Peyer's patch (tissue), 4 donors: ENCODE data around the gene IBSP. TPM values are rescaled to one million over a fixed set of nuclear protein-coding genes. Genes with fewer than 3 reads are reported as not detected.

Experiments
- DNase-seq, 3 donors: peaks; one replicate each; pipeline ENCODE4 v3.0.0-alpha.2; 2017 to 2019
- H3K27ac ChIP-seq, 4 donors: fragments of 200-600 bp; sonication (generic); one replicate each; pipeline ENCODE4 v1.5.1; 2016 to 2019
- H3K27me3 ChIP-seq, 2 donors: fragments of 200-600 bp; sonication (generic); one replicate each; pipeline ENCODE4 v1.5.1; 2019
- H3K36me3 ChIP-seq, 3 donors: fragments of 200-600 bp; sonication (generic); one replicate each; pipeline ENCODE4 v1.5.1; 2016 to 2019
- H3K4me1 ChIP-seq, 4 donors: fragments of 200-600 bp; sonication (generic); one replicate each; pipeline ENCODE4 v1.5.1; 2016 to 2019
- H3K4me3 ChIP-seq, 4 donors: fragments of 200-600 bp; sonication (generic); 1 replicate in 3 of 4; 2 replicates in 1 of 4; pipeline ENCODE4 v1.5.1; 2016 to 2019; ENCODE audit warnings: mild to moderate bottlenecking in 1 of 4
- H3K9me3 ChIP-seq, 4 donors: fragments of 200-600 bp; sonication (generic); one replicate each; pipeline ENCODE4 v1.5.1; 2016 to 2019; ENCODE audit warnings: mild to moderate bottlenecking in 1 of 4
- POLR2A ChIP-seq, 2 donors: fragments of 450-650 bp; IDR thresholded peaks; one replicate each; pipeline ENCODE4 v1.5.1; 2017; ENCODE audit warnings: antibody characterized with exemption in 2 of 2, mild to moderate bottlenecking in 2 of 2, moderate library complexity in 2 of 2
- total RNA-seq, 4 donors: library from RNA; depleted of rRNA; stranded (reverse); fragments of >200 nt; gene quantifications; one replicate each; pipeline ENCODE4 v1.1.0, GENCODE V29; 2016
- TF ChIP-seq, protein P1 (sequence below), 6 experiments: fragments of 450-650 bp in 4 of 6; fragments of 200-600 bp in 2 of 6; sonication (generic) in 1 of 6; IDR thresholded peaks; one replicate each; pipeline ENCODE4 v1.5.1; 2017 to 2019; ENCODE audit warnings: antibody characterized with exemption in 6 of 6, mild to moderate bottlenecking in 3 of 6, moderate library complexity in 1 of 6

Gene IBSP, protein sequence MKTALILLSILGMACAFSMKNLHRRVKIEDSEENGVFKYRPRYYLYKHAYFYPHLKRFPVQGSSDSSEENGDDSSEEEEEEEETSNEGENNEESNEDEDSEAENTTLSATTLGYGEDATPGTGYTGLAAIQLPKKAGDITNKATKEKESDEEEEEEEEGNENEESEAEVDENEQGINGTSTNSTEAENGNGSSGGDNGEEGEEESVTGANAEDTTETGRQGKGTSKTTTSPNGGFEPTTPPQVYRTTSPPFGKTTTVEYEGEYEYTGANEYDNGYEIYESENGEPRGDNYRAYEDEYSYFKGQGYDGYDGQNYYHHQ
- total RNA-seq, result not detected

DNA sequence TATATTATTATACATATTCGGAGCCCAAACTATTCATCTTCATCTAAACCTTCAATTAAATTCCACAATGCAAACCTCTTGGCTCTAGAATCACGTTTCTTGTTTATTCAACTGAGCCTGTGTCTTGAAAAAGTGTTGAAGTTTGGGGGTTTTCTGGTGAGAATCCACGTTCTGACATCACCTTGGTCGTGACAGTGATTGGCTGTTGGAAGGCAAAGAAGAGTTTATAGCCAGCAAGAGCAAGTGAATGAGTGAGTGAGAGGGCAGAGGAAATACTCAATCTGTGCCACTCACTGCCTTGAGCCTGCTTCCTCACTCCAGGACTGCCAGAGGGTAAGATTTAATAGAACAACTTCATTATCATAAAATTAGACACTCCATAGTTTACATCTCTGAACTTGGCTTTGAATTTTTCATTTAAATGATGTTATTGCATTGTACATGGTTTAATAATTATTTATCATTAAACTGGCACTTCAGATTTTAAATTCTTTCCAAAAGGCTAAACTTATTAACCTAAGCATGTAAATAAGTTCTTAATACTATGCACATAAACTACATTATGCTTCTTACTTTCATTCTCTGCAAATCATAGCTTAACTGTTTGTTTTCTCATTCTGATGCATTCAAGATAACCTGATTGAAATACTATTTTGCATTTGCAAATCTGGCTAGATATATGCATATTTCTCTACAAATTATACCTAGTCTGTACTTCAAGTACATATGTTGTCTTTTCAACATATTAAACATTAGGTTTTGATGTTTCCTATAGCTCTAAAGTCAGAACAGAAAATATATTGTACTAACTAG, at the start of gene IBSP:
TSS of gene IBSP (plus strand) at position 254 of the 813 bp plus-strand sequence. CDS start 2,808 bp downstream, outside the sequence.
- no peak within 1 kb of the TSS for H3K27ac ChIP-seq
- TF ChIP-seq, protein P1, sequence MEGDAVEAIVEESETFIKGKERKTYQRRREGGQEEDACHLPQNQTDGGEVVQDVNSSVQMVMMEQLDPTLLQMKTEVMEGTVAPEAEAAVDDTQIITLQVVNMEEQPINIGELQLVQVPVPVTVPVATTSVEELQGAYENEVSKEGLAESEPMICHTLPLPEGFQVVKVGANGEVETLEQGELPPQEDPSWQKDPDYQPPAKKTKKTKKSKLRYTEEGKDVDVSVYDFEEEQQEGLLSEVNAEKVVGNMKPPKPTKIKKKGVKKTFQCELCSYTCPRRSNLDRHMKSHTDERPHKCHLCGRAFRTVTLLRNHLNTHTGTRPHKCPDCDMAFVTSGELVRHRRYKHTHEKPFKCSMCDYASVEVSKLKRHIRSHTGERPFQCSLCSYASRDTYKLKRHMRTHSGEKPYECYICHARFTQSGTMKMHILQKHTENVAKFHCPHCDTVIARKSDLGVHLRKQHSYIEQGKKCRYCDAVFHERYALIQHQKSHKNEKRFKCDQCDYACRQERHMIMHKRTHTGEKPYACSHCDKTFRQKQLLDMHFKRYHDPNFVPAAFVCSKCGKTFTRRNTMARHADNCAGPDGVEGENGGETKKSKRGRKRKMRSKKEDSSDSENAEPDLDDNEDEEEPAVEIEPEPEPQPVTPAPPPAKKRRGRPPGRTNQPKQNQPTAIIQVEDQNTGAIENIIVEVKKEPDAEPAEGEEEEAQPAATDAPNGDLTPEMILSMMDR (IDR thresholded peaks at IDR 0.05), result no peak
- TF ChIP-seq POLR2A (IDR thresholded peaks at IDR 0.05), result no peak
- no peak for DNase-seq
- H3K36me3 ChIP-seq, result no peaks in the 10 kb centered on the region
- no peaks in the 10 kb centered on the region for H3K9me3 ChIP-seq
- H3K27me3 ChIP-seq, result no peaks in the 10 kb centered on the region
- H3K4me3 ChIP-seq, result no peak within 1 kb of the TSS
- no peaks in the 10 kb centered on the region for H3K4me1 ChIP-seq

DNA sequence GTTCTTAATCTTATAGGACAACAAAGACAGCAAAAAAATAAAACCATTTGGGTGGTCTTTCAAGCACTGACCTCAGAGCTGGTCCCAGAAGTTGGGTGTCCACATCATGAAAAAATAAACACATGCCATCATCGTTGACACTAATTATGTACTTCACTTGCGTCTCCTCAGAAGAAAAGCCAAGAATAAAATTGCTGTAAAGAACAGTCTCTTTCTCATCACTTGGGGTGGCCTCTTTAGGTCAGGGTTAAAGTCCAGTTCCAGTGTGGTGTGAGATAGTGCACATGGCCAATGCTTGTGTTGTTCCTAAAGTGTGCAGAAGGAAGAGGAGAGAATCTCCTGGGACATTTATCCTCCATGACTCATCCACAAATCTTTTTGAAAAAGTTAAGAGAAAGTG, 49.5 kb upstream of the IBSP start:
- H3K27me3 ChIP-seq, result no peaks in the 10 kb centered on the region
- no peaks in the 10 kb centered on the region for H3K4me1 ChIP-seq
- H3K9me3 ChIP-seq, result peaks cover 0 to 5% (median 2%) of the 10 kb centered on the region in 4 donors
- no peak for DNase-seq
- TF ChIP-seq, protein P1 (IDR thresholded peaks at IDR 0.05), result no peak
- TF ChIP-seq POLR2A (IDR thresholded peaks at IDR 0.05), result no peak
- H3K4me3 ChIP-seq, result no peak overlapping the region
- no peak overlapping the region for H3K27ac ChIP-seq
- H3K36me3 ChIP-seq, result no peaks in the 10 kb centered on the region

DNA sequence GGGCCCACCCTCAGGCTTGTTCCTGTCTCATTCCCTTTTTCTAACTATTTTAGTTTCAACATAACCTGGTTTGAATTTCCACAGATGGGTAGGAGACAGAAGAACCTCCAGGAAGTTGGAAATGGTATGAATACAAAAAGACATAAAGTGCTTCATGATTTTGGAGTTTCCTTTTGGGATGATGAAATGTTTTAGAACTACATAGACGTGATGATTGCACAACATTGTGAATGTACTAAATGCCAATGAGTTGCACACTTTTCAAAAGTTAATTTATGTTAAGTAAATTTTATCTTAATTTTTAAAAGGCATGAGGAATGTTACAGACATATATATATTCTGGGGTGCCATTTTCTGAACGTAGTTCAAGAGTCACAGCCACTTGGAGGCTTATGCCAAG, 41.1 kb upstream of the IBSP start:
- Histone ChIP-seq H3K27ac (no peak overlapping the region), H3K4me3 (no peak overlapping the region), H3K4me1 (no peaks in the 10 kb centered on the region), H3K36me3 (no peaks in the 10 kb centered on the region), H3K9me3 (peaks cover 0 to 3% (median 0%) of the 10 kb centered on the region in 4 donors), H3K27me3 (no peaks in the 10 kb centered on the region)
- TF ChIP-seq POLR2A (IDR thresholded peaks at IDR 0.05), result no peak
- TF ChIP-seq, protein P1 (IDR thresholded peaks at IDR 0.05), result no peak
- no peak for DNase-seq

DNA sequence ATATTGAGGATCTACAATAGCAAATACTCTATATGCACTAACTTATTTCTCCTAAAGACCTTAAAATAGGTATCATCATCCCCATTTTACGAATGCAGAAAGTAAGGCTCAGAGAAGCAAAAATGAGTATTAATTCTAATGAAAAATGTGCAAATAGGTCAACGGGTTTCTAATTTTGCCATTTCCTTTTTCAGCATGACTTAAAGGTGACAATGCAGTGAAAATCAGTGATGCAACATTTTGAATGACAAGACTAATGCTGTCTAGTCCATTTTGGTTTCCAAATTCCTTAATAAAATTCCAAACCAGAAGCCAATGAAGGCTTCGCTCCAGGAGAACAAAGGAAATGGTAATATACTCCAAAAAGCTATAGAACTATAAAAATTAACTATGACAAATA, 37.0 kb upstream of the IBSP start:
- H3K27me3 ChIP-seq, result no peaks in the 10 kb centered on the region

DNA sequence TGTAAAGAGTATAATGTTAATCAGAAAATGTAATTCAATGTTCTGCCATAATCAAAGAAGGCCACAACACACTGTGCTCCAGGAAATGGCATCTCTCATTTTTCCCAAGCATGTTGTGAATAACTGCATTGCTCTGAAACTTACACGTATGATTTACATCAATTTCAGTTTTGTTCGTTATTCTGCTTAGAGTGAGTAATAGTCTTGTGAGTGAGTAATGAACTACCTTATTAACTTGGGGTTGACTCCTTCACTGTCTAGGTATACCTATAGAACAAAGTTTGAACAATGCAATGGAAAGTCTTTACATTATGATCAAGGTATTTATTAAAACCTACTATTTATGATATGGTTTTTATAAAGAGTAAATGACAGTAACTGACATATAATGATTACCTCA, 17.8 kb upstream of the IBSP start:
- no peaks in the 10 kb centered on the region for H3K9me3 ChIP-seq
- no peak for DNase-seq
- H3K4me1 ChIP-seq, result no peaks in the 10 kb centered on the region
- H3K4me3 ChIP-seq, result no peak overlapping the region
- H3K27ac ChIP-seq, result no peak overlapping the region
- H3K36me3 ChIP-seq, result no peaks in the 10 kb centered on the region
- TF ChIP-seq, protein P1 (IDR thresholded peaks at IDR 0.05), result no peak
- no peak for TF ChIP-seq POLR2A (IDR thresholded peaks at IDR 0.05)
- H3K27me3 ChIP-seq, result no peaks in the 10 kb centered on the region

More for the DNA sequence above, 37.0 kb upstream of the IBSP start:
- H3K9me3 ChIP-seq, result no peaks in the 10 kb centered on the region
- no peak for TF ChIP-seq POLR2A (IDR thresholded peaks at IDR 0.05)
- TF ChIP-seq, protein P1 (IDR thresholded peaks at IDR 0.05), result no peak
- DNase-seq, result no peak
- no peaks in the 10 kb centered on the region for H3K36me3 ChIP-seq
- no peak overlapping the region for H3K4me3 ChIP-seq
- H3K27ac ChIP-seq, result no peak overlapping the region
- H3K4me1 ChIP-seq, result no peaks in the 10 kb centered on the region
